BJ (cell line): Measurements from ENCODE around the gene GPC4. TPM values are rescaled to one million over a fixed set of nuclear protein-coding genes. Genes with fewer than 3 reads are reported as not detected.

ENCODE experiments used
- CTCF ChIA-PET: fragments of 350-600 bp; formaldehyde crosslinking; extraction: SDS; loops from one replicate; lab custom pipeline; 2021; ENCODE audit warnings: antibody characterized with exemption, inconsistent platforms; lab: Yijun Ruan, JAX
- POLR2A ChIA-PET: fragments of 300-600 bp; sonication (Branson Sonifier 250); formaldehyde crosslinking; extraction: SDS; loops from one replicate; lab custom pipeline; 2021; ENCODE audit warnings: antibody characterized with exemption; lab: Charles Lee
- DNase-seq: peaks from one replicate; pipeline ENCODE4 v3.0.0-alpha.2; 2011; ENCODE audit warnings: low read depth
- H3K27me3 ChIP-seq: 2 replicates; pipeline ENCODE4 v1.6.0; 2011; ENCODE audit warnings: low read length; ENCODE audit not compliant: control insufficient read depth, insufficient read depth
- H3K36me3 ChIP-seq: 2 replicates; pipeline ENCODE4 v1.5.1; 2011; ENCODE audit warnings: low read length; ENCODE audit not compliant: control insufficient read depth, insufficient read depth
- H3K4me3 ChIP-seq: 2 replicates; pipeline ENCODE4 v1.5.1; 2011; ENCODE audit warnings: low read depth, mild to moderate bottlenecking, control low read depth, low read length
- polyA plus RNA-seq: library from polyadenylated mRNA; depleted of rRNA; stranded (reverse); fragments of >200 nt; gene quantifications from 2 replicates; pipeline ENCODE4 v1.2.3, GENCODE V29; 2011
- TF ChIP-seq, protein P1 (sequence below): IDR thresholded peaks from 2 replicates; pipeline ENCODE4 v1.5.1; 2011; ENCODE audit warnings: low read depth, mild to moderate bottlenecking, control low read depth, inconsistent platforms, low read length, moderate library complexity; ENCODE audit not compliant: insufficient read depth

GPC4 gene
- polyA plus RNA-seq, 1 experiment = 0.26 TPM

- no peak for DNase-seq
Observed at GRCh38 chrX:133401536-133401935, 13.8 kb downstream of the GPC4 start.

GRCh38 chrX:133399411-133399810 is 15.9 kb downstream of the GPC4 start:
- no peak for DNase-seq
- CTCF ChIA-PET = no interaction called here
- no peaks in the 10 kb centered on the region for H3K36me3 ChIP-seq
- TF ChIP-seq, protein P1, sequence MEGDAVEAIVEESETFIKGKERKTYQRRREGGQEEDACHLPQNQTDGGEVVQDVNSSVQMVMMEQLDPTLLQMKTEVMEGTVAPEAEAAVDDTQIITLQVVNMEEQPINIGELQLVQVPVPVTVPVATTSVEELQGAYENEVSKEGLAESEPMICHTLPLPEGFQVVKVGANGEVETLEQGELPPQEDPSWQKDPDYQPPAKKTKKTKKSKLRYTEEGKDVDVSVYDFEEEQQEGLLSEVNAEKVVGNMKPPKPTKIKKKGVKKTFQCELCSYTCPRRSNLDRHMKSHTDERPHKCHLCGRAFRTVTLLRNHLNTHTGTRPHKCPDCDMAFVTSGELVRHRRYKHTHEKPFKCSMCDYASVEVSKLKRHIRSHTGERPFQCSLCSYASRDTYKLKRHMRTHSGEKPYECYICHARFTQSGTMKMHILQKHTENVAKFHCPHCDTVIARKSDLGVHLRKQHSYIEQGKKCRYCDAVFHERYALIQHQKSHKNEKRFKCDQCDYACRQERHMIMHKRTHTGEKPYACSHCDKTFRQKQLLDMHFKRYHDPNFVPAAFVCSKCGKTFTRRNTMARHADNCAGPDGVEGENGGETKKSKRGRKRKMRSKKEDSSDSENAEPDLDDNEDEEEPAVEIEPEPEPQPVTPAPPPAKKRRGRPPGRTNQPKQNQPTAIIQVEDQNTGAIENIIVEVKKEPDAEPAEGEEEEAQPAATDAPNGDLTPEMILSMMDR = no peak
- POLR2A ChIA-PET = no interaction called here
- no peaks in the 10 kb centered on the region for H3K27me3 ChIP-seq
- no peak overlapping the region for H3K4me3 ChIP-seq

More at GRCh38 chrX:133401536-133401935, 13.8 kb downstream of the GPC4 start:
- Histone ChIP-seq H3K36me3 (no peaks in the 10 kb centered on the region), H3K27me3 (no peaks in the 10 kb centered on the region), H3K4me3 (no peak overlapping the region)
- TF ChIP-seq, protein P1 = no peak
- POLR2A ChIA-PET = no interaction called here
- CTCF ChIA-PET = no interaction called here

DNA sequence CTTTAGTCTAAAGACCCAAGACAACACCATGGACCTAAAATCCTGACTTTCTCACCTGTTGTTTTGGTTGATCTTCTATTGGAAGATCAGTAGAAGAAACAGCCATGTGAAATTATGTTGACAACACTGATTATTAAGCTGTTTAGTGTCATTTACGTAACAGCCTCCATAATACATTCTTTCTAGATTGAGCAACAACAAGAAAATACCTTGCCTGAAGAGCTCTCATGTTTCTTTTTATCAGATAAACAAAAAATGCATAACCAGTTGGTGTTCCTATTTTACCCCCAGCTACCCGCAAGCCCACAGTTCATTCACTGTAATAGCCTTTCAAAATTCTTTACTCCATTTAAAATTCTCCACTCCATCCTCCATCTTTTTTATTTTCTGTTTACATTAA is 20.5 kb downstream of the GPC4 start:
- ChIA-PET CTCF (no interaction called here), POLR2A (no interaction called here)
- TF ChIP-seq, protein P1 = no peak
- no peaks in the 10 kb centered on the region for H3K36me3 ChIP-seq
- H3K4me3 ChIP-seq = no peak overlapping the region
- no peaks in the 10 kb centered on the region for H3K27me3 ChIP-seq
- DNase-seq = no peak

- TF ChIP-seq, protein P1 = no peak
- Histone ChIP-seq H3K36me3 (no peaks in the 10 kb centered on the region), H3K4me3 (no peak overlapping the region), H3K27me3 (no peaks in the 10 kb centered on the region)
- CTCF ChIA-PET = no interaction called here
- DNase-seq = no peak
- POLR2A ChIA-PET = no interaction called here
Observed at GRCh38 chrX:133392671-133393070, 22.6 kb downstream of the GPC4 start.

DNA sequence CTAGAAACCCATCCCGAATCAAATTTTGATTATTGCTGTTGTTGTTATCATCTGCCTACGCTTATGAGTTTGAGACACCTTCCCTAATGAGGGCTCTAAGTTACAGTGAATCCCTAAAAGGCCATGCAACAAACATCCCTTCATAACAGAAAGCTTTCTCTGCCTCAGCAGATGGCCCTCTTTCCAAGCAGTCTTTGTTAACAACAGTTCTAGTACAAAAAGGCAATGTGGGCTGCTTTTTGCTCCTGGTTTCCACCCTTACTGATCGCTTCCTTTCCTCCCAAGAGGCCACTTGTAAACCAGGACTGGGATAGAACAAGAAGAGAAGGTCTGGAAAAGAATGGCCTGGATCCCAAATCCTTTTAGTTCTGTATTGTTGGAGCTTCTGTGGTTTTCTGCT is 24.2 kb downstream of the GPC4 start:
- no peak overlapping the region for H3K4me3 ChIP-seq
- CTCF ChIA-PET = no interaction called here
- DNase-seq = no peak
- POLR2A ChIA-PET = no interaction called here
- TF ChIP-seq, protein P1 = no peak
- H3K36me3 ChIP-seq = no peaks in the 10 kb centered on the region
- no peaks in the 10 kb centered on the region for H3K27me3 ChIP-seq
